GM06990 (cell line): ENCODE data around the gene ZNF462.

Experiments used
- DNase-seq: peaks from one replicate; pipeline ENCODE4 v3.0.0-alpha.2; 2011; ENCODE audit not compliant: insufficient read length; ENCODE audit errors: extremely low read depth
- H3K27me3 ChIP-seq: replicated peaks from 2 replicates; pipeline ENCODE4 v1.6.0; 2011; ENCODE audit warnings: low read length; ENCODE audit not compliant: control insufficient read depth, insufficient read depth
- H3K36me3 ChIP-seq: 2 replicates; pipeline ENCODE4 v1.5.1; 2011; ENCODE audit warnings: low read length; ENCODE audit not compliant: control insufficient read depth, insufficient read depth
- H3K4me3 ChIP-seq: replicated peaks from 2 replicates; pipeline ENCODE4 v1.5.1; 2011; ENCODE audit warnings: low read depth, mild to moderate bottlenecking, control low read depth, low read length
- TF ChIP-seq, protein P1 (sequence below): IDR thresholded peaks from 2 replicates; pipeline ENCODE4 v1.5.1; 2011; ENCODE audit warnings: low read length, control low read depth, mild to moderate bottlenecking, inconsistent platforms; ENCODE audit not compliant: insufficient read depth, poor library complexity, severe bottlenecking

Gene ZNF462

DNA sequence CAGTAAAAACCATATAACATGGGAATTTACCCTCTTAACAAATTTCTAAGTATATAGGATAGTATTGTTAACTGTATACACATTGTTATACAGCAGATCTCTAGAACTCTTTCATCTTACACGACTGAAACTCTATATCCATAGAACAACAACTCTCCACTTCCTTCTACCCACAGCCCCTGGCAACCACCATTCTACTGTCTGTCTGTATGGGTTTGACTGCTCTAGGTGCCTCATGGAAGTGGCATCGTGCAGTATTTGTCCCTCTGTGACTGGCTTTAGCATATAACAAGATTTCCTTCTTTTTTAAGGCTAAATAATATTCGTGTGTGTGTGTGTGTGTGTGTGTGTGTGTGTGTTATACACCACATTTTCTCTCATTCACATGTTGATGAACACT is 100.7 kb downstream of the ZNF462 start:
- TF ChIP-seq, protein P1, sequence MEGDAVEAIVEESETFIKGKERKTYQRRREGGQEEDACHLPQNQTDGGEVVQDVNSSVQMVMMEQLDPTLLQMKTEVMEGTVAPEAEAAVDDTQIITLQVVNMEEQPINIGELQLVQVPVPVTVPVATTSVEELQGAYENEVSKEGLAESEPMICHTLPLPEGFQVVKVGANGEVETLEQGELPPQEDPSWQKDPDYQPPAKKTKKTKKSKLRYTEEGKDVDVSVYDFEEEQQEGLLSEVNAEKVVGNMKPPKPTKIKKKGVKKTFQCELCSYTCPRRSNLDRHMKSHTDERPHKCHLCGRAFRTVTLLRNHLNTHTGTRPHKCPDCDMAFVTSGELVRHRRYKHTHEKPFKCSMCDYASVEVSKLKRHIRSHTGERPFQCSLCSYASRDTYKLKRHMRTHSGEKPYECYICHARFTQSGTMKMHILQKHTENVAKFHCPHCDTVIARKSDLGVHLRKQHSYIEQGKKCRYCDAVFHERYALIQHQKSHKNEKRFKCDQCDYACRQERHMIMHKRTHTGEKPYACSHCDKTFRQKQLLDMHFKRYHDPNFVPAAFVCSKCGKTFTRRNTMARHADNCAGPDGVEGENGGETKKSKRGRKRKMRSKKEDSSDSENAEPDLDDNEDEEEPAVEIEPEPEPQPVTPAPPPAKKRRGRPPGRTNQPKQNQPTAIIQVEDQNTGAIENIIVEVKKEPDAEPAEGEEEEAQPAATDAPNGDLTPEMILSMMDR: no peak
- Histone ChIP-seq H3K36me3 (no peaks in the 10 kb centered on the region), H3K27me3 (no peaks in the 10 kb centered on the region), H3K4me3 (no peak overlapping the region)
- no peak for DNase-seq

DNA sequence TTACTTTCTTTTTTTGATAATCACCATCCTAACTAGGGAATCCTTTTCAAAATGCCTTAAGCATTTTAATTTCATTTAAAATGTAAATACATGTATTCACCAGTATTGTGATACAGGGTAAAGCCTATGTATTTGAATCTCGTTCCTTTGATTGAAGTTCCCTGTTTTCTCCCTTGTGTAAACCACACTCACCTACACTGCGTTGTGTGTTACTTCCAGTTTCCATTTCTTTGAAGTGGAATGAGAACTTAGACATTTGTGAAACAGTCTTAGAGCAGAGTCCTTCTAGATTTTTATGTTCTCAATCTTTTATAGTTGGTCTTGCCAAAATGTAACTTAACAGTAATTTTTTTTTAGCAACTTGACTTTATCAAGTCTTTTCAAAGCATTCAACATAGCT is 101.4 kb downstream of the ZNF462 start:
- no peak for DNase-seq
- no peak overlapping the region for H3K4me3 ChIP-seq

DNA sequence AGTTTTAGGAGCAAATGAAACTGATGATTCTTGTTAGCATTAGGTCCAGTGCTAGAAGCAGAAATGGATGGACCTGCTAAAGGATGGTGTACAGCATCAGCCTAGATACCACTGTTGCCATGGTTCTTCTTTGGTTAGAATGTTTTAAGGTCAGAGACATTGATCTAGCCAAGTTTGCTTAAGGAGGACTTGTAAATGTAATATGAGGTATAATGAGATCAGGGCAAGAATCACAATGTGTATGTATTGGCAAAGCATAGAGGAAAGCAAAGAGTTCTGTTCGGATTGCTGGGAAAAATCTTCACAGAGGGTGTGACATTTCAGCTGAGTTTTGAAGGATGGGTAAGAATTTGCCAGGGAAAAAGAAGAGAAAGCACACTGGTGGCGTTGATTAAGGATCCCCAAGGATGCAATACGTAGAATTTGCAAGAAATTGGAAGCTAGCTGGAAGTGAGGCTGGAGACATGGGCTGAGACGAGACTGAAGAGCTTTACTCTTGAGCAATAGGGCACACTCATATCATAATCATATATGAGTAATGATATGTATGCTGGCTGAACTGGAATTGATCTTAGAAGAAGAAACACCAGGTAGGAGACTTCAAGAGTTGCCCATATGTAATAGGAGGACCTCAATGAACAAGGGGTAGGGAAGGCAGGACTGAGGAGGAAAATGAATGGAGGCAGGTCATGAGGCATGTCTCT is 102.0 kb downstream of the ZNF462 start:
- no peaks in the 10 kb centered on the region for H3K36me3 ChIP-seq
- no peaks in the 10 kb centered on the region for H3K27me3 ChIP-seq
- no peak for DNase-seq
- H3K4me3 ChIP-seq: no peak overlapping the region
- TF ChIP-seq, protein P1: no peak

More for the DNA sequence above, 101.4 kb downstream of the ZNF462 start:
- Histone ChIP-seq H3K36me3 (no peaks in the 10 kb centered on the region), H3K27me3 (no peaks in the 10 kb centered on the region)
- TF ChIP-seq, protein P1: no peak

DNA sequence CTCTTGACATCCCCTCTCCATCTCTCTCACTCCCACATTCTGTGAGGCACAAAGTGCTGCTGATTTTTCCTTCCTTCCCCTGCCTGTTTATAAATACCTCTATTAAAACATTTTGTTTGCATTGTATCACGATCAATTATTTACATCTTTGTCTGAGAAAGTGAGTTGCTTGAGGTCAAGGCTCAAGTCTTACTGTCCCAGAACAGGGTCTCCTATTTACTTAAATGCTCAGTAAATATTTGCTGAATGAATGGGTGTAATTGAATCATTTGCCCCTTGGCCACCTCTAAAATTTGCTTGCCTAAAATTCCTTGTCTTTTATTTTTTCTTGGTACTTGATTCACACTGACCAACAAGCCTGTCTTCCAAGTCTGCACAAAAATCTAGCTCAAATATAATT is 103.5 kb downstream of the ZNF462 start:
- TF ChIP-seq, protein P1: no peak
- Histone ChIP-seq H3K27me3 (no peaks in the 10 kb centered on the region), H3K36me3 (no peaks in the 10 kb centered on the region), H3K4me3 (no peak overlapping the region)
- no peak for DNase-seq

DNA sequence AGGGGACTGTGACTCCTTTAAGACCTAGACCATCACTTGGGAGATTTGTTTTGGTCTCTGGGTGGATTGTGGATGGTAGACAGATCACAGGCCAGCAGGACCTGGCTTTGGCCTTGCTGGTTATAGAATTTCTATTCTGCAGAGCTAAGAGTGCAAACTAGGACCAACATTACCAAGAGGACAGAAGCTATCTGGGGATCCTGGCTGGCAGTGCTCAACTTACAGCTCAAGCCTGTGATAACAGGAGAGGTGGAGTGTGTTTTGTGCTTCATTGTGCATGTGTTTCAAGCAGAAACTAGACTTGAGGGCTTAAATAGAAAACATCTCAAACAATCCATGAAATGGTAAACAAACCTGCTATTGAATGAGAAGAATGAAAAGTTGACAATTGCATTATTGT is 106.7 kb downstream of the ZNF462 start:
- Histone ChIP-seq H3K36me3 (no peaks in the 10 kb centered on the region), H3K4me3 (no peak overlapping the region), H3K27me3 (no peaks in the 10 kb centered on the region)
- DNase-seq: no peak
- TF ChIP-seq, protein P1: no peak

DNA sequence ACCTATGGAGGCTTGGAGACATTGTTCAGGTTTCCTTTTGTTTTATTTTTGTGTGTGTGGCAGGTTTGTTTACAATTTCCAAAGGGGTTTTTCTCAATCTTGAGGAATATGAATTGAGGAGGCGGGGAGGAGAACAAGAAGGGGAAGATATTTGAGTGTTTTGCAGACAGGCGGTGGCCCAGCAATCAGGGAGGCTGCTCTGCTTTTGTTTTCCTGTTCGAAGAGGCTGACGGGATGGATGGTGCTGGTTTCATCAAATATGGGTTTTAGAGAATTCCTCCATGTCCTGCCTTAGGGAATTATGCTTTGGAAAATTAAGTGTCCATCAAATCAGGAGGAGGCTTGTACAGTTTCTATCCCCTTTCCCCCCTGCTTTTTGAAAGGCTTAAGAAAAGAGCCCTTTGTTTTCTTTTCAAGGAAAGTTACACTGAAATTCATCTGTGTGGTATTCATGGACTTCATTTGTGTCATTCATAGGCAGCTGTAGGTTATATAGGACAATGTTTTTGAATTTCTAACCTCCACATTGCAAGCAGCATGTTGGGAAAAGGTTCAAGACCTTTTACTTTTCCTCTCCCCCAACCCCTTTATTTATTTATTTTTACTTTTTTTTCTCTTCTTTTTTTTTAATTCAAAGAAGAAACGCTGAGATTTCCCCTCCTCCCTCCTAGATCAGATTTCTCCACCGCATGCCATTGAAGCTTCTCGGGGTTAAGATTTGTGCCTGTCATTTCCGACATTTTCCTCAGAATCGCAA is 107.4 kb downstream of the ZNF462 start:
- Histone ChIP-seq H3K4me3 (no peak overlapping the region), H3K36me3 (no peaks in the 10 kb centered on the region), H3K27me3 (no peaks in the 10 kb centered on the region)
- DNase-seq: no peak
- TF ChIP-seq, protein P1: no peak
